HepG2 (cell line): ENCODE measurements around the gene DNAJB12. TPM values are rescaled to one million over a fixed set of nuclear protein-coding genes. Genes with fewer than 3 reads are reported as not detected.

Source experiments
- ARNT ChIP-seq: fragments of 450-650 bp; IDR thresholded peaks from 2 replicates; pipeline ENCODE4 v1.6.1; 2017
- CBX5 ChIP-seq: sonication (generic); formaldehyde crosslinking; IDR thresholded peaks from 2 replicates; pipeline ENCODE4 v1.4.0; 2020; ENCODE audit warnings: missing genetic modification reagents, borderline replicate concordance
- CENPX ChIP-seq: sonication (generic); formaldehyde crosslinking; IDR thresholded peaks from 2 replicates; pipeline ENCODE4 v1.9.0; 2021; ENCODE audit warnings: mild to moderate bottlenecking, missing genetic modification reagents, moderate library complexity
- FOSL2 ChIP-seq: sonication (generic); formaldehyde crosslinking; IDR thresholded peaks from 2 replicates; pipeline ENCODE4 v1.4.0; 2020; ENCODE audit warnings: missing genetic modification reagents
- GLI4 ChIP-seq: sonication (generic); formaldehyde crosslinking; IDR thresholded peaks from 2 replicates; pipeline ENCODE4 v1.5.1; 2020; ENCODE audit warnings: missing genetic modification reagents, mild to moderate bottlenecking, moderate library complexity, borderline replicate concordance
- MIER3 ChIP-seq: IDR thresholded peaks from 2 replicates; pipeline ENCODE4 v1.6.1; 2016; ENCODE audit warnings: missing compliant biosample characterization, borderline replicate concordance
- NCOR1 ChIP-seq: fragments of 200-600 bp; sonication (generic); IDR thresholded peaks from 2 replicates; pipeline ENCODE4 v1.7.0; 2017; ENCODE audit warnings: antibody characterized with exemption, low read length, borderline replicate concordance
- NONO ChIP-seq, 2 experiments: fragments of 450-650 bp in 1 of 2; sonication (generic) in 1 of 2; formaldehyde crosslinking in 1 of 2; IDR thresholded peaks in 1 of 2; conservative IDR thresholded peaks in 1 of 2; 2 replicates each; pipeline versions ENCODE4 v1.6.1 to v1.8.0; 2017 to 2022; ENCODE audit warnings: mild to moderate bottlenecking in 1 of 2, missing genetic modification reagents in 1 of 2, moderate library complexity in 1 of 2
- SMAD1 ChIP-seq: sonication (generic); formaldehyde crosslinking; IDR thresholded peaks from 2 replicates; pipeline ENCODE4 v1.4.0; 2020; ENCODE audit warnings: missing genetic modification reagents, low read depth, mild to moderate bottlenecking, borderline replicate concordance
- SP4 ChIP-seq: sonication (generic); formaldehyde crosslinking; IDR thresholded peaks from 2 replicates; pipeline ENCODE4 v1.8.1; 2023; ENCODE audit warnings: mild to moderate bottlenecking, missing genetic modification reagents
- THYN1 ChIP-seq: sonication (generic); formaldehyde crosslinking; IDR thresholded peaks from 2 replicates; pipeline ENCODE4 v1.8.1; 2023; ENCODE audit warnings: low read depth, mild to moderate bottlenecking, moderate library complexity, missing genetic modification reagents, borderline replicate concordance
- ZFP90 ChIP-seq: sonication (generic); formaldehyde crosslinking; IDR thresholded peaks from 2 replicates; pipeline ENCODE4 v1.8.0; 2022; ENCODE audit warnings: missing genetic modification reagents, mild to moderate bottlenecking, inconsistent platforms, borderline replicate concordance
- ZNF615 ChIP-seq: sonication (generic); formaldehyde crosslinking; IDR thresholded peaks from 2 replicates; pipeline ENCODE4 v1.5.0; 2020; ENCODE audit warnings: mild to moderate bottlenecking, missing genetic modification reagents, borderline replicate concordance
- ZNF660 ChIP-seq: sonication (generic); formaldehyde crosslinking; IDR thresholded peaks from 2 replicates; pipeline ENCODE4 v1.5.1; 2020; ENCODE audit warnings: mild to moderate bottlenecking, low read depth, missing genetic modification reagents, borderline replicate concordance
- ZNF766 ChIP-seq: sonication (generic); formaldehyde crosslinking; IDR thresholded peaks from 2 replicates; pipeline ENCODE4 v1.5.0; 2020; ENCODE audit warnings: missing genetic modification reagents, borderline replicate concordance
- ZNF878 ChIP-seq: sonication (generic); formaldehyde crosslinking; IDR thresholded peaks from 2 replicates; pipeline ENCODE4 v1.8.1; 2023; ENCODE audit warnings: mild to moderate bottlenecking, missing genetic modification reagents, moderate library complexity
- ZSCAN12 ChIP-seq: sonication (generic); formaldehyde crosslinking; IDR thresholded peaks from 2 replicates; pipeline ENCODE4 v1.9.0; 2021; ENCODE audit warnings: mild to moderate bottlenecking, missing genetic modification reagents
- ZSCAN9 ChIP-seq: IDR thresholded peaks from 2 replicates; pipeline ENCODE4 v1.6.1; 2016; ENCODE audit warnings: borderline replicate concordance
- polyA plus RNA-seq, 8 experiments: library from polyadenylated mRNA; depleted of rRNA in 3 of 8; stranded (reverse) in 7 of 8; unstranded in 1 of 8; fragments of >200 nt; fragmentation: Illumina TruSeq in 4 of 8; extraction: Trizol in 4 of 8; gene quantifications; 2 replicates each; pipeline versions ENCODE4 v1.2.1 to v1.2.3, GENCODE V29; 2011 to 2016; ENCODE audit warnings: low read depth in 4 of 8, missing spikeins in 1 of 8, mixed read lengths in 1 of 8; ENCODE audit not compliant: insufficient read depth in 1 of 8
- total RNA-seq, 5 experiments: library from RNA; depleted of rRNA; stranded (reverse); fragments of >200 nt; fragmentation: Illumina TruSeq; extraction: Trizol; gene quantifications; 2 replicates each; pipeline ENCODE4 v1.2.3, GENCODE V29; 2016; ENCODE audit warnings: low read depth in 1 of 5
- TF ChIP-seq, protein P1 (sequence below): sonication (generic); formaldehyde crosslinking; IDR thresholded peaks from 2 replicates; pipeline ENCODE4 v1.8.0; 2022; ENCODE audit warnings: mild to moderate bottlenecking, missing genetic modification reagents
- TF ChIP-seq, protein P2 (sequence below): fragments of 450-650 bp; IDR thresholded peaks from 2 replicates; pipeline ENCODE4 v1.6.1; 2017; ENCODE audit warnings: mild to moderate bottlenecking
- TF ChIP-seq, protein P3 (sequence below): sonication (generic); formaldehyde crosslinking; IDR thresholded peaks from 2 replicates; pipeline ENCODE4 v1.4.0; 2020; ENCODE audit warnings: missing genetic modification reagents
- TF ChIP-seq, protein P4 (sequence below): sonication (generic); formaldehyde crosslinking; IDR thresholded peaks from 2 replicates; pipeline ENCODE4 v1.8.1; 2023; ENCODE audit warnings: mild to moderate bottlenecking, missing genetic modification reagents

DNAJB12 gene
- total and polyA plus RNA-seq, 2 of the 13 experiments (the other 11 are each of a cell fraction or from before 2014, with no cell fraction given) = 10.8 to 18.2 TPM

DNA sequence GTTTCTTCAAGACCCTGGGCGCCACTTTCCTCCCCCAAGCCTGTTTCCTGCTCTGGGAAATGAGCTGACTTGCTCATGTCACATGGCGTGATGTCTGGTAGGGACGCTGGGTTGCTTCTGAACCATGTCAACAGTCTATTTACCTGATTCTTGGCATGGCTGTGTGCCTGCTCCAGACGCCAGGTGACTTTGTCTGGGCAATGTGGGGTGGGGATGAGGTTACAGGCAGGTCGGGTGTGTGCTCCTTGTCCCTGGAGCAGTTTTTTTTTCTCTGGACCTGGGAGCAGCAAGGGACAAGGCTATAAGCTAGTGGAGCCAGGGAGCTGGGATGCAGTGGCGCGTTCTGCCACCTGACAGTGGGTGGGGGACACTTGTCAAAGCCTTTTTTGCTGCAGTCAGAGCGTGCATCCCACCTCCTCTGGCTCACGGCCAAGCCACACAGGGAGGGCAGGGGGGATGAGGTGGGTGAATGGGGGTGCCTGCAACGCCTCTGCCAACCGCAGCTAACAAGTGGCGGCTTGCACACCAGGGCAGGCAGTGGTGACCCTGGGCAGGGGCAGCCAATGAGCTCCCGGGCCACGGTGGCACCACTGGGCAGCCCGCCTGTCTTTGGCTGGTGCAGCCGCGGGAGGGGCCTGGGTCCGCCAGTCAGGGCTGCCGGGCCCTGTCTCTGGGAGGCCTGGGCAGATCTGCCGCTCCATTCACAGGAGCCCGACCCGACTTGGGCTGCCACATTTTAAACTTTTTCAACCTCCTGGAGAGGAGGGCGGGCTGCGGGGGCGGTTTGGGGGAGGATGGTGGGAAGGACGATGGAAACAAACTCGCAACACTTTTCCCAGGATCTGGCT is 22.9 kb downstream of the DNAJB12 start (continued):
- TF ChIP-seq ZNF878 (CRISPR knock-in tag) = no peak
- peak; percentile 39; the same call in 1 of the 2 replicates for TF ChIP-seq FOSL2 (CRISPR knock-in tag)
- no peak for TF ChIP-seq SMAD1
- no peak for TF ChIP-seq THYN1 (CRISPR knock-in tag)
- TF ChIP-seq, protein P1, sequence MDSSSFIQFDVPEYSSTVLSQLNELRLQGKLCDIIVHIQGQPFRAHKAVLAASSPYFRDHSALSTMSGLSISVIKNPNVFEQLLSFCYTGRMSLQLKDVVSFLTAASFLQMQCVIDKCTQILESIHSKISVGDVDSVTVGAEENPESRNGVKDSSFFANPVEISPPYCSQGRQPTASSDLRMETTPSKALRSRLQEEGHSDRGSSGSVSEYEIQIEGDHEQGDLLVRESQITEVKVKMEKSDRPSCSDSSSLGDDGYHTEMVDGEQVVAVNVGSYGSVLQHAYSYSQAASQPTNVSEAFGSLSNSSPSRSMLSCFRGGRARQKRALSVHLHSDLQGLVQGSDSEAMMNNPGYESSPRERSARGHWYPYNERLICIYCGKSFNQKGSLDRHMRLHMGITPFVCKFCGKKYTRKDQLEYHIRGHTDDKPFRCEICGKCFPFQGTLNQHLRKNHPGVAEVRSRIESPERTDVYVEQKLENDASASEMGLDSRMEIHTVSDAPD (CRISPR knock-in tag) = no peak; the same call in 1 of the 2 replicates
- TF ChIP-seq ZSCAN12 (CRISPR knock-in tag) = no peak
- TF ChIP-seq ZSCAN9 (CRISPR knock-in tag) = no peak; the same call in 1 of the 2 replicates
- no peak for TF ChIP-seq CENPX (CRISPR knock-in tag)
- peak; percentile 54; the same call in 1 of the 2 replicates for TF ChIP-seq SP4 (CRISPR knock-in tag)
- TF ChIP-seq MIER3 = peak; percentile 60; the same call in 1 of the 2 replicates
- TF ChIP-seq CBX5 (CRISPR knock-in tag) = peak; percentile 31; the same call in 1 of the 2 replicates
- TF ChIP-seq ARNT = no peak
- TF ChIP-seq ZFP90 (CRISPR knock-in tag) = no peak; the same call in 1 of the 2 replicates
- TF ChIP-seq GLI4 (CRISPR knock-in tag) = no peak
- TF ChIP-seq, protein P2, sequence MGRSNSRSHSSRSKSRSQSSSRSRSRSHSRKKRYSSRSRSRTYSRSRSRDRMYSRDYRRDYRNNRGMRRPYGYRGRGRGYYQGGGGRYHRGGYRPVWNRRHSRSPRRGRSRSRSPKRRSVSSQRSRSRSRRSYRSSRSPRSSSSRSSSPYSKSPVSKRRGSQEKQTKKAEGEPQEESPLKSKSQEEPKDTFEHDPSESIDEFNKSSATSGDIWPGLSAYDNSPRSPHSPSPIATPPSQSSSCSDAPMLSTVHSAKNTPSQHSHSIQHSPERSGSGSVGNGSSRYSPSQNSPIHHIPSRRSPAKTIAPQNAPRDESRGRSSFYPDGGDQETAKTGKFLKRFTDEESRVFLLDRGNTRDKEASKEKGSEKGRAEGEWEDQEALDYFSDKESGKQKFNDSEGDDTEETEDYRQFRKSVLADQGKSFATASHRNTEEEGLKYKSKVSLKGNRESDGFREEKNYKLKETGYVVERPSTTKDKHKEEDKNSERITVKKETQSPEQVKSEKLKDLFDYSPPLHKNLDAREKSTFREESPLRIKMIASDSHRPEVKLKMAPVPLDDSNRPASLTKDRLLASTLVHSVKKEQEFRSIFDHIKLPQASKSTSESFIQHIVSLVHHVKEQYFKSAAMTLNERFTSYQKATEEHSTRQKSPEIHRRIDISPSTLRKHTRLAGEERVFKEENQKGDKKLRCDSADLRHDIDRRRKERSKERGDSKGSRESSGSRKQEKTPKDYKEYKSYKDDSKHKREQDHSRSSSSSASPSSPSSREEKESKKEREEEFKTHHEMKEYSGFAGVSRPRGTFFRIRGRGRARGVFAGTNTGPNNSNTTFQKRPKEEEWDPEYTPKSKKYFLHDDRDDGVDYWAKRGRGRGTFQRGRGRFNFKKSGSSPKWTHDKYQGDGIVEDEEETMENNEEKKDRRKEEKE = no peak
- no peak for TF ChIP-seq NONO (IDR thresholded peaks at IDR 0.05)
- peak; percentile 79 for TF ChIP-seq NONO (CRISPR knock-in tag; conservative IDR thresholded peaks at IDR 0.05)
- no peak; the same call in 1 of the 2 replicates for TF ChIP-seq NCOR1
- no peak for TF ChIP-seq ZNF766
- no peak for TF ChIP-seq ZNF615 (CRISPR knock-in tag)
- no peak for TF ChIP-seq ZNF660
- TF ChIP-seq, protein P3, sequence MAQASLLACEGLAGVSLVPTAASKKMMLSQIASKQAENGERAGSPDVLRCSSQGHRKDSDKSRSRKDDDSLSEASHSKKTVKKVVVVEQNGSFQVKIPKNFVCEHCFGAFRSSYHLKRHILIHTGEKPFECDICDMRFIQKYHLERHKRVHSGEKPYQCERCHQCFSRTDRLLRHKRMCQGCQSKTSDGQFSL = peak; percentile 91
- TF ChIP-seq, protein P4, sequence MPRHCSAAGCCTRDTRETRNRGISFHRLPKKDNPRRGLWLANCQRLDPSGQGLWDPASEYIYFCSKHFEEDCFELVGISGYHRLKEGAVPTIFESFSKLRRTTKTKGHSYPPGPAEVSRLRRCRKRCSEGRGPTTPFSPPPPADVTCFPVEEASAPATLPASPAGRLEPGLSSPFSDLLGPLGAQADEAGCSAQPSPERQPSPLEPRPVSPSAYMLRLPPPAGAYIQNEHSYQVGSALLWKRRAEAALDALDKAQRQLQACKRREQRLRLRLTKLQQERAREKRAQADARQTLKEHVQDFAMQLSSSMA (CRISPR knock-in tag) = no peak
